Type B pancreatic cell (in vitro differentiated cells): ENCODE data around the gene PRKN. TPM values are rescaled to one million over a fixed set of nuclear protein-coding genes. Genes with fewer than 3 reads are reported as not detected.

Experiments used
- DNase-seq: peaks from one replicate; pipeline ENCODE4 v3.0.0; 2021; ENCODE audit warnings: mixed read lengths; ENCODE audit not compliant: unreplicated experiment; ENCODE audit errors: extremely low spot score
- H3K27ac Mint-ChIP-seq: 2 replicates; pipeline ENCODE4 v1.8.0; 2021; ENCODE audit warnings: mild to moderate bottlenecking, mixed read lengths
- H3K27me3 Mint-ChIP-seq: 2 replicates; pipeline ENCODE4 v1.8.0; 2021; ENCODE audit warnings: mixed read lengths
- H3K36me3 Mint-ChIP-seq: 2 replicates; pipeline ENCODE4 v1.8.0; 2021; ENCODE audit warnings: mixed read lengths
- H3K4me1 Mint-ChIP-seq: one replicate; pipeline ENCODE4 v1.8.0; 2021; ENCODE audit warnings: mixed read lengths; ENCODE audit not compliant: unreplicated experiment
- H3K4me3 Mint-ChIP-seq: 2 replicates; pipeline ENCODE4 v1.8.0; 2021; ENCODE audit warnings: mild to moderate bottlenecking, mixed read lengths
- H3K9me3 Mint-ChIP-seq: 2 replicates; pipeline ENCODE4 v1.8.0; 2021; ENCODE audit warnings: mixed read lengths
- total RNA-seq: library from RNA; stranded (reverse); gene quantifications from 2 replicates; pipeline ENCODE4 v1.2.1, GENCODE V29; 2021; ENCODE audit warnings: low replicate concordance
- TF ChIP-seq, protein P1 (sequence below): fragments of 200-600 bp; sonication (generic); conservative IDR thresholded peaks from 2 replicates; pipeline ENCODE4 v1.5.0; 2021; ENCODE audit warnings: antibody characterized with exemption, mild to moderate bottlenecking

The PRKN gene
- total RNA-seq, 1 donor from 2014 or later: 6.2 TPM

DNA sequence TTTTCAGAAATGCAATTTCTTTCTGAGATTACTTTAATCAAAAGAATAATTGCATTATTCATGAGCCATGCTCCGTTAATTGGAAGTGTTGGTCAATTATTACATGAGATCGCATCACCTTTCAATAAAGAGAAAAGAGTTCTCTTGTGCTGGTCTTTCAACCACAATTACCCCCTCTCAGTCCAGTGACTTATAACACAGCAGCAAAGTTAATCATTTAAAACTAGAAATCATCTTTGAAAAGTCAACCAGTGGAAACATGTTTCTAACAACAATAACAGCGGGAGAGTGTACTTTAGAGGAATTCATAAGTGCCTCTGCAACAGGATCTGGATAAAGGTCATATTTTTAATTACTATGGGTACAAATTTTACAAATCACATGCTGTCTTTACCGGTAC, 1069.4 kb downstream of the PRKN start:
- H3K36me3 Mint-ChIP-seq: no peaks in the 10 kb centered on the region
- no peak overlapping the region for H3K27ac Mint-ChIP-seq

DNA sequence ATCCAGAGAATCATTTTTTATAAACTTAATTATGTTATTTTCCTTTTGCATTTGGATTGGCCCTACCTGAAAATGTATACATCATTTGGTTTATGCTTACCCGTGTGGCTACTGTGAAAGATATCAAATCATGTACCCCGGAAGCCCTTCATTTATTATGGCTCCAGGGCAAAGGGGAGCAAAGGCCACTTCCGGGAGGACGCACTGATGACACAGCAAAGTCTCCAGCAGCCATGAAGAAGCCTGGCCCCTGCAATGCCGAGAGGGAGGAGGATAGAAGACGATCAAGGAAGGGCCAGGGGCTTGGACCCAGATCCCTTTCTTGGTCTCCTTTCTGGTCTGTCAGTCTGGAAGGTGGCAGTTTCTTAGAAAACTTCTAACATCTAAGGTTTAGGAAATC, 1073.4 kb downstream of the PRKN start:
- Mint-ChIP-seq H3K27me3 (peaks cover 7% of the 10 kb centered on the region), H3K4me3 (no peak overlapping the region), H3K36me3 (no peaks in the 10 kb centered on the region), H3K27ac (no peak overlapping the region), H3K4me1 (peaks cover 5% of the 10 kb centered on the region), H3K9me3 (peaks cover 6% of the 10 kb centered on the region)
- DNase-seq: no peak
- TF ChIP-seq, protein P1, sequence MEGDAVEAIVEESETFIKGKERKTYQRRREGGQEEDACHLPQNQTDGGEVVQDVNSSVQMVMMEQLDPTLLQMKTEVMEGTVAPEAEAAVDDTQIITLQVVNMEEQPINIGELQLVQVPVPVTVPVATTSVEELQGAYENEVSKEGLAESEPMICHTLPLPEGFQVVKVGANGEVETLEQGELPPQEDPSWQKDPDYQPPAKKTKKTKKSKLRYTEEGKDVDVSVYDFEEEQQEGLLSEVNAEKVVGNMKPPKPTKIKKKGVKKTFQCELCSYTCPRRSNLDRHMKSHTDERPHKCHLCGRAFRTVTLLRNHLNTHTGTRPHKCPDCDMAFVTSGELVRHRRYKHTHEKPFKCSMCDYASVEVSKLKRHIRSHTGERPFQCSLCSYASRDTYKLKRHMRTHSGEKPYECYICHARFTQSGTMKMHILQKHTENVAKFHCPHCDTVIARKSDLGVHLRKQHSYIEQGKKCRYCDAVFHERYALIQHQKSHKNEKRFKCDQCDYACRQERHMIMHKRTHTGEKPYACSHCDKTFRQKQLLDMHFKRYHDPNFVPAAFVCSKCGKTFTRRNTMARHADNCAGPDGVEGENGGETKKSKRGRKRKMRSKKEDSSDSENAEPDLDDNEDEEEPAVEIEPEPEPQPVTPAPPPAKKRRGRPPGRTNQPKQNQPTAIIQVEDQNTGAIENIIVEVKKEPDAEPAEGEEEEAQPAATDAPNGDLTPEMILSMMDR: no peak

More for the DNA sequence above, 1069.4 kb downstream of the PRKN start:
- peaks cover 6% of the 10 kb centered on the region for H3K9me3 Mint-ChIP-seq
- H3K4me1 Mint-ChIP-seq: peaks cover 5% of the 10 kb centered on the region
- DNase-seq: no peak
- TF ChIP-seq, protein P1: no peak
- no peak overlapping the region for H3K4me3 Mint-ChIP-seq
- peaks cover 10% of the 10 kb centered on the region for H3K27me3 Mint-ChIP-seq

DNA sequence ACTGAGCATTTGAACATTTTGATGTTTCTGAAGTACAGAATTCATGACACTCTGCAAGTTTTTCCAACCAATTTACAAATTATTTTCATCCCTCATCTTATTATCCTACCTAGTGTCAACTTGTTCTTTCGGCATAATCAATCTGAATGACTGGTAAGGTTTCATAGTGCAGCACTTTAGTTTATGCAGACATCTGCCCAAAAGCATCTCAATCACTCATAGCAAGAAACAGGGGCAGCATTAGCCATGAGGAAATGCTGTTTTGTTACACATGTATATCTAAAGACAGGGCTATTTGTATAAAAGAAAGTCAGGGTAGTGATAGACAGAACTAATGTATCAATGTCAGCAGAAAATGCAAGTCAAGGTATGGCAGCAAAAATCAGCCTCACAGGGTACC, 1075.6 kb downstream of the PRKN start:
- no peaks in the 10 kb centered on the region for H3K36me3 Mint-ChIP-seq
- H3K27me3 Mint-ChIP-seq: peaks cover 2% of the 10 kb centered on the region
- H3K4me1 Mint-ChIP-seq: no peaks in the 10 kb centered on the region
- peaks cover 6% of the 10 kb centered on the region for H3K9me3 Mint-ChIP-seq
- H3K4me3 Mint-ChIP-seq: no peak overlapping the region
- no peak for DNase-seq
- H3K27ac Mint-ChIP-seq: no peak overlapping the region
- TF ChIP-seq, protein P1: no peak

DNA sequence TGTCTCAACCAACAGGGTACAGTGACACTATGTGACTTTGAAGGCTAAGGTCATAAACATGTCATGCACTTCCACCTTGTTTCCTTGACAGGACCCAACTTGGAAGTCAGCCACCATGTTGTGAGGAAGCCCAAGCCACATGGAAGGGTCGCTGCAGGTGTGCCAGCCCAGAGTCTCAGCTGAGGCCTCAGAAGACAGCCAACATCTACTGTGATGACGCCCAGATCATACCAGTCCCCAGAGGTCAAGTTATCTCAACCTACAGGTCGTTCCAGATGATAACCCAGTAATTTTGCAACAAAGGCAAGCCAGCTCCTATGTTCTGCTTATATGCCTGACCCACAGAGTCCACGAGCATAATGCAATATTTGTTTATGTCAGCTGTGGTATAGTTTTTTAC, 1077.7 kb downstream of the PRKN start:
- TF ChIP-seq, protein P1: no peak
- Mint-ChIP-seq H3K36me3 (no peaks in the 10 kb centered on the region), H3K27me3 (no peaks in the 10 kb centered on the region), H3K4me3 (no peak overlapping the region), H3K4me1 (no peaks in the 10 kb centered on the region), H3K9me3 (no peaks in the 10 kb centered on the region), H3K27ac (no peak overlapping the region)
- no peak for DNase-seq

DNA sequence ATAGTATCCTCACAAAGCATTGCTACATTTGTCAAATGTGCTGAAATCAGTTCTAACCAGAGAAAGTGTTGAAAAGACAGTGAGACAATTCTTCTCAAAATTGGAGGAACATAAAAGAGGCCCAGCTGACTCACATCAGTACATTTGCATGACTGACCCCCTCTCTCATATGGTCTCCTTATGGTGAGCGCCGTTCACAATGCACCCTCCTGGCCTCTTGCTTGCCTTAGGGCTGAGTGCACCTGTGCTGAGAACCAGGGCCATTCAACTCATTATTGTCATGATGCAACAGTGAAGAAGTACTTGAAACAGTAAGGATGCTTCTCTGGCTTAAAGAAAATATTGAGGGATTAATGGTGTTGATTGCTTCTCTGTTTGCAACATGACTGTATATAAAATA, 1078.5 kb downstream of the PRKN start:
- DNase-seq: no peak

More for the DNA sequence above, 1078.5 kb downstream of the PRKN start:
- Mint-ChIP-seq H3K4me3 (no peak overlapping the region), H3K36me3 (no peaks in the 10 kb centered on the region), H3K27ac (no peak overlapping the region), H3K4me1 (no peaks in the 10 kb centered on the region), H3K27me3 (no peaks in the 10 kb centered on the region), H3K9me3 (no peaks in the 10 kb centered on the region)
- TF ChIP-seq, protein P1: no peak
